Muscle of leg (tissue), 11 donors: ENCODE results near the gene ANKRD44. TPM values are rescaled to one million over a fixed set of nuclear protein-coding genes. Genes with fewer than 3 reads are reported as not detected.

Source experiments
- DNase-seq: peaks from one replicate; pipeline ENCODE4 v3.0.0; 2013
- H3K27ac ChIP-seq: one replicate; pipeline ENCODE4 v1.5.1; 2013; ENCODE audit warnings: mild to moderate bottlenecking, low read length, control low read depth
- H3K27me3 ChIP-seq: one replicate; pipeline ENCODE4 v1.6.1; 2013; ENCODE audit warnings: low read length; ENCODE audit not compliant: control insufficient read depth, insufficient read depth
- H3K36me3 ChIP-seq: one replicate; pipeline ENCODE4 v1.6.1; 2013; ENCODE audit warnings: low read length; ENCODE audit not compliant: control insufficient read depth, insufficient read depth
- H3K4me1 ChIP-seq: one replicate; pipeline ENCODE4 v1.6.1; 2013; ENCODE audit warnings: low read length; ENCODE audit not compliant: control insufficient read depth, insufficient read depth
- H3K4me3 ChIP-seq: one replicate; pipeline ENCODE4 v1.5.1; 2013; ENCODE audit warnings: low read length, control low read depth
- H3K9me3 ChIP-seq: replicated peaks from 2 replicates; pipeline ENCODE4 v1.6.1; 2013; ENCODE audit warnings: low read depth, low read length; ENCODE audit not compliant: control insufficient read depth
- WGBS: methylation state at CpG from one replicate; pipeline ENCODE4 v1.1.5; 2013; ENCODE audit warnings: missing lambda C conversion rate; ENCODE audit not compliant: insufficient coverage; 5-methylcytosine and 5-hydroxymethylcytosine counted together
- polyA plus RNA-seq, 8 donors: library from polyadenylated mRNA; unstranded; fragments of 120-200 nt; gene quantifications; one replicate each; pipeline versions ENCODE4 v1.2.1 to v1.2.3, GENCODE V29; 2013; ENCODE audit warnings: inconsistent platforms in 1 of 8, low replicate concordance in 1 of 8; ENCODE audit not compliant: insufficient read length in 8 of 8, insufficient read depth in 1 of 8
- total RNA-seq: library from RNA; stranded (reverse); fragments of 120-200 nt; gene quantifications from one replicate; pipeline ENCODE4 v1.2.4, GENCODE V29; 2013

Gene ANKRD44
- total and polyA plus RNA-seq, 9 donors, result 10.6 to 26.3 (median 15.6) TPM

- no peaks in the 10 kb centered on the region for H3K9me3 ChIP-seq
- H3K4me1 ChIP-seq, result no peaks in the 10 kb centered on the region
- DNase-seq, result no peak
- H3K4me3 ChIP-seq, result no peak overlapping the region
- H3K36me3 ChIP-seq, result no peaks in the 10 kb centered on the region
- no peak overlapping the region for H3K27ac ChIP-seq
- no CpG with 5 or more reads among the region's 4 CpGs for WGBS
- H3K27me3 ChIP-seq, result no peaks in the 10 kb centered on the region
These were observed 139.0 kb downstream of the ANKRD44 start for GRCh38 chr2:197171582-197171981.

GRCh38 chr2:197170208-197170607, 140.4 kb downstream of the ANKRD44 start:
- Histone ChIP-seq H3K9me3 (no peaks in the 10 kb centered on the region), H3K27me3 (no peaks in the 10 kb centered on the region), H3K4me1 (no peaks in the 10 kb centered on the region), H3K27ac (no peak overlapping the region), H3K4me3 (no peak overlapping the region), H3K36me3 (no peaks in the 10 kb centered on the region)
- no CpG with 5 or more reads among the region's 1 CpG for WGBS
- DNase-seq, result peak; percentile 90

GRCh38 chr2:197168705-197169104, 141.9 kb downstream of the ANKRD44 start:
- no peaks in the 10 kb centered on the region for H3K27me3 ChIP-seq
- H3K4me3 ChIP-seq, result no peak overlapping the region
- H3K9me3 ChIP-seq, result no peaks in the 10 kb centered on the region
- whole genome bisulfite sequencing, result 53% methylated on average over 5 of the region's 5 CpGs
- no peaks in the 10 kb centered on the region for H3K36me3 ChIP-seq
- H3K4me1 ChIP-seq, result peaks cover 10% of the 10 kb centered on the region
- H3K27ac ChIP-seq, result no peak overlapping the region
- DNase-seq, result no peak

GRCh38 chr2:197167608-197168314, 142.8 kb downstream of the ANKRD44 start:
- Histone ChIP-seq H3K27me3 (no peaks in the 10 kb centered on the region), H3K27ac (no peak overlapping the region), H3K4me1 (peaks cover 10% of the 10 kb centered on the region), H3K4me3 (no peak overlapping the region), H3K9me3 (no peaks in the 10 kb centered on the region), H3K36me3 (no peaks in the 10 kb centered on the region)
- DNase-seq, result no peak
- WGBS, result 71% methylated on average over 1 of the region's 3 CpGs

GRCh38 chr2:197165020-197165419, 145.6 kb downstream of the ANKRD44 start:
- Histone ChIP-seq H3K9me3 (no peaks in the 10 kb centered on the region), H3K4me3 (no peak overlapping the region), H3K36me3 (no peaks in the 10 kb centered on the region), H3K4me1 (peaks cover 10% of the 10 kb centered on the region), H3K27me3 (no peaks in the 10 kb centered on the region), H3K27ac (no peak overlapping the region)
- no peak for DNase-seq
- 78% methylated on average over 7 of the region's 7 CpGs for WGBS

GRCh38 chr2:197164141-197164754, 146.3 kb downstream of the ANKRD44 start:
- Histone ChIP-seq H3K27me3 (no peaks in the 10 kb centered on the region), H3K4me1 (peaks cover 10% of the 10 kb centered on the region), H3K36me3 (no peaks in the 10 kb centered on the region), H3K4me3 (peak overlapping the region; percentile 43), H3K27ac (no peak overlapping the region), H3K9me3 (no peaks in the 10 kb centered on the region)
- WGBS, result 10% methylated on average over 33 of the region's 39 CpGs
- DNase-seq, result peak; percentile 49

- 94% methylated on average over 12 of the region's 17 CpGs for WGBS
- H3K4me3 ChIP-seq, result peak overlapping the region; percentile 43
- no peaks in the 10 kb centered on the region for H3K9me3 ChIP-seq
- H3K36me3 ChIP-seq, result no peaks in the 10 kb centered on the region
- no peaks in the 10 kb centered on the region for H3K27me3 ChIP-seq
- DNase-seq, result no peak
- H3K4me1 ChIP-seq, result peaks cover 10% of the 10 kb centered on the region
- H3K27ac ChIP-seq, result no peak overlapping the region
These were observed 146.9 kb downstream of the ANKRD44 start for GRCh38 chr2:197163712-197164140.

- WGBS, result 91% methylated on average over 5 of the region's 5 CpGs
- Histone ChIP-seq H3K4me3 (no peak overlapping the region), H3K4me1 (peaks cover 10% of the 10 kb centered on the region), H3K27ac (no peak overlapping the region), H3K9me3 (no peaks in the 10 kb centered on the region), H3K27me3 (no peaks in the 10 kb centered on the region), H3K36me3 (no peaks in the 10 kb centered on the region)
- no peak for DNase-seq
These were observed 148.8 kb downstream of the ANKRD44 start for GRCh38 chr2:197161774-197162173.

- no peak for DNase-seq
- peaks cover 3% of the 10 kb centered on the region for H3K9me3 ChIP-seq
- H3K27me3 ChIP-seq, result no peaks in the 10 kb centered on the region
- H3K27ac ChIP-seq, result no peak overlapping the region
- no peak overlapping the region for H3K4me3 ChIP-seq
- WGBS, result 83% methylated on average over 2 of the region's 4 CpGs
- no peaks in the 10 kb centered on the region for H3K36me3 ChIP-seq
- peaks cover 8% of the 10 kb centered on the region for H3K4me1 ChIP-seq
These were observed 150.8 kb downstream of the ANKRD44 start for GRCh38 chr2:197159661-197160211.
